KMS-11 (cell line): ENCODE results near the gene GALT.

Source experiments
- H2AFZ ChIP-seq: fragments of 200-600 bp; sonication (generic); 2 replicates; pipeline ENCODE4 v1.6.1; 2016; ENCODE audit warnings: antibody characterized with exemption, mixed run types, low read depth
- H3K27ac ChIP-seq: fragments of 200-600 bp; sonication (generic); 2 replicates; pipeline ENCODE4 v1.6.1; 2016; ENCODE audit warnings: mild to moderate bottlenecking, mixed run types
- H3K27me3 ChIP-seq: fragments of 200-600 bp; sonication (generic); 2 replicates; pipeline ENCODE4 v1.6.1; 2017; ENCODE audit warnings: mild to moderate bottlenecking, low read depth, mixed run types, moderate library complexity; ENCODE audit not compliant: insufficient read depth
- H3K36me3 ChIP-seq: fragments of 200-600 bp; sonication (generic); 2 replicates; pipeline ENCODE4 v1.6.1; 2017; ENCODE audit warnings: mild to moderate bottlenecking, mixed run types; ENCODE audit not compliant: insufficient read depth
- H3K4me1 ChIP-seq: fragments of 200-600 bp; sonication (generic); 2 replicates; pipeline ENCODE4 v1.6.1; 2016; ENCODE audit warnings: mild to moderate bottlenecking, low read depth, mixed run types; ENCODE audit not compliant: poor library complexity, severe bottlenecking
- H3K4me2 ChIP-seq: fragments of 200-600 bp; sonication (generic); 2 replicates; pipeline ENCODE4 v1.7.0; 2016; ENCODE audit warnings: mild to moderate bottlenecking, mixed run types
- H3K4me3 ChIP-seq: fragments of 200-600 bp; sonication (generic); IDR thresholded peaks from 2 replicates; pipeline ENCODE4 v1.6.1; 2017; ENCODE audit warnings: low read depth, low read length, mixed read lengths; ENCODE audit not compliant: insufficient read depth
- H3K79me2 ChIP-seq: fragments of 200-600 bp; sonication (generic); 2 replicates; pipeline ENCODE4 v1.6.1; 2016; ENCODE audit warnings: low read depth, mixed run types; ENCODE audit not compliant: insufficient read depth
- H3K9ac ChIP-seq: fragments of 200-600 bp; sonication (generic); 2 replicates; pipeline ENCODE4 v1.6.1; 2016; ENCODE audit warnings: mild to moderate bottlenecking, mixed run types
- H4K20me1 ChIP-seq: fragments of 200-600 bp; sonication (generic); 2 replicates; pipeline ENCODE4 v1.6.1; 2016; ENCODE audit warnings: mild to moderate bottlenecking, mixed run types; ENCODE audit not compliant: insufficient read depth
- TF ChIP-seq, protein P1 (sequence below): fragments of 200-600 bp; sonication (generic); conservative IDR thresholded peaks from 2 replicates; pipeline ENCODE4 v1.6.1; 2017; ENCODE audit warnings: low read depth, mild to moderate bottlenecking, antibody characterized with exemption, low read length, moderate library complexity, mixed read lengths

The GALT gene

GRCh38 chr9:34610434-34611206, 35.9 kb upstream of the GALT start:
- Histone ChIP-seq H3K9ac (no peak overlapping the region), H3K27ac (no peak overlapping the region), H3K4me3 (no peak overlapping the region)

DNA sequence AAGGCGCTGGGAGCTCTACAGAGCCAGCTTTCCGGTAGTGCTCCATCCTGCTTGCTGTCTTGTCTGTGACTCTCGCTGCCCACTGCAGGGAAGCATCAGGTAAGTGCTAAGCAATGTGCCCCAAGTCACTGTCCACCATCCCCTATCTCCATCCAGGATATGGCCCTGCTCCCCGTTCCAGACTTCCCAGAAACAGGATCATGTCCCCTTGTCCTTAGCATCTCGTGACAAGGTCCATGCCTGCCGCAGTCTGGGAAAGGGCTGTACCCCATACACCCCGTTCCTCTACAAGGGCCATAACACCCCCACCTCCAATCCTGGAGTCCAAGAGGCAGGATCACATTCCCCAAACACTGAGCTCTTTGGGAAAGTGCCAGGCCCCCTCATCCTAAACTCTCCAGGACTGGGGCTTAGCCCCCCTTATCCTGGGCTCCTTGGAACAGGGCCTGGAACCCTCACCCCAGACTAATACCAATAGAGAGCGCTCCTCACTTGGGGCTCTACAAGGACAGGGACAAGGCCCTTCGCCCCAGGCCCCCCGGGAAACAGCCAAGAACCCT, 35.1 kb upstream of the GALT start:
- no peak overlapping the region for H3K4me3 ChIP-seq
- peak overlapping the region; percentile 89 for H3K9ac ChIP-seq
- H3K4me2 ChIP-seq: peak overlapping the region; percentile 48
- H4K20me1 ChIP-seq: no peaks in the 10 kb centered on the region
- peaks cover 8% of the 10 kb centered on the region; the same call in 1 of the 2 replicates for H3K79me2 ChIP-seq
- H3K4me1 ChIP-seq: peaks cover 6% of the 10 kb centered on the region
- H3K36me3 ChIP-seq: no peaks in the 10 kb centered on the region
- TF ChIP-seq, protein P1, sequence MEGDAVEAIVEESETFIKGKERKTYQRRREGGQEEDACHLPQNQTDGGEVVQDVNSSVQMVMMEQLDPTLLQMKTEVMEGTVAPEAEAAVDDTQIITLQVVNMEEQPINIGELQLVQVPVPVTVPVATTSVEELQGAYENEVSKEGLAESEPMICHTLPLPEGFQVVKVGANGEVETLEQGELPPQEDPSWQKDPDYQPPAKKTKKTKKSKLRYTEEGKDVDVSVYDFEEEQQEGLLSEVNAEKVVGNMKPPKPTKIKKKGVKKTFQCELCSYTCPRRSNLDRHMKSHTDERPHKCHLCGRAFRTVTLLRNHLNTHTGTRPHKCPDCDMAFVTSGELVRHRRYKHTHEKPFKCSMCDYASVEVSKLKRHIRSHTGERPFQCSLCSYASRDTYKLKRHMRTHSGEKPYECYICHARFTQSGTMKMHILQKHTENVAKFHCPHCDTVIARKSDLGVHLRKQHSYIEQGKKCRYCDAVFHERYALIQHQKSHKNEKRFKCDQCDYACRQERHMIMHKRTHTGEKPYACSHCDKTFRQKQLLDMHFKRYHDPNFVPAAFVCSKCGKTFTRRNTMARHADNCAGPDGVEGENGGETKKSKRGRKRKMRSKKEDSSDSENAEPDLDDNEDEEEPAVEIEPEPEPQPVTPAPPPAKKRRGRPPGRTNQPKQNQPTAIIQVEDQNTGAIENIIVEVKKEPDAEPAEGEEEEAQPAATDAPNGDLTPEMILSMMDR: no peak
- H3K27ac ChIP-seq: peak overlapping the region; percentile 53
- no peaks in the 10 kb centered on the region; the same call in 1 of the 2 replicates for H3K27me3 ChIP-seq
- peak overlapping the region; percentile 74 for H2AFZ ChIP-seq

More at GRCh38 chr9:34610434-34611206, 35.9 kb upstream of the GALT start:
- TF ChIP-seq, protein P1: no peak
- no peaks in the 10 kb centered on the region for H3K36me3 ChIP-seq
- no peak overlapping the region for H2AFZ ChIP-seq
- H4K20me1 ChIP-seq: no peaks in the 10 kb centered on the region
- peaks cover 6% of the 10 kb centered on the region for H3K4me1 ChIP-seq
- H3K4me2 ChIP-seq: peak overlapping the region; percentile 48
- H3K79me2 ChIP-seq: peaks cover 8% of the 10 kb centered on the region; the same call in 1 of the 2 replicates
- H3K27me3 ChIP-seq: no peaks in the 10 kb centered on the region; the same call in 1 of the 2 replicates

DNA sequence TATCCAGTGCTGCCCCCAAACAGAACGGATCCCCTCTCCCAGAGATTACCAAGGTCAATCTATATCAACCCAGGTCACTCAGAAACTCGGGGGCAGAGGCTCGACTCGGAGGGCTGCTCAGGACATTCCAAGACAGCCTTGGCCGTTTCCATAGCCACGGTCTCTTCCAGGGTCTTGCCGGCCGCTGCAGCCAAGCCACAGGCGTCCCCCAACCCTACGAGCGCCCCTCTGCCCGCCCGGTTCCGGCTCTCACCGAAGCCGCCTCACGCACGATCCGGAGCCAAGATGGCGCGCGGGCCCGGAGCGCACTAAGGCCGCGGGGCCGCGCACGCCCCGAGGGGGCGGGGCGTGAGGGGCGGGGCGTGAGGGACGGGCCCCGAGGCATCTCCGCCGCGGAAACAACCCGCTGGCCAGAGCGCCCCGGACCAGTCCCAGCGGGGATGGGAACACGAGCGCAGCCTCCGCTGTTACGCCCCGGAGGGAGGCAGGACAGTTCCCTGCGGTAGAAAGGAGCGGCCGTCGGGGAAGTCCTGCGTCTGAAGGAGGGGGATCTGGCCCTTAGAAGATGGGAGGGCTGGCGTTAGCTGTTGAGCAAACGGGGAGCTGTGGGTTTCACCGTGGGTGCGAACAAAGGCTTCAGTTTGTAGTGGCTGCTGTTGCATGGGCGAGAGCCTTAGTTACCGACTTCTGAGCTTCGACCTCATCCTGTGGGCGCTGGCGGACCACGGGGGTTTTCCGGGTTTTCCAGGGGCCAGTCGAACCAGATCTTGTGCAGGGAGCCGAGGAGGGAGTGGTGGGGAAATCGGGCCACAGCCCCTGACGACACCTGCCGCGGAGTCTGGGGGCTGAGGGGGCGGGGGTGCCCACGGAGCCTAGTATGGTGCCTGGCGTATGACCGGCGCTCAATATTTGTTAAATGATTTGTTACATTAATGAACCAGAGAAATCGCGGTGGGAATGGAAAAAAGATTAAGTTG, 34.4 kb upstream of the GALT start, which contains the start of gene RPP25L:
Gene RPP25L (minus strand): TSS at position 287 of the 977 bp plus-strand sequence. CDS start 801 bp downstream, outside the sequence.
- no peaks in the 10 kb centered on the region for H3K27me3 ChIP-seq
- peak within 1 kb of the TSS; percentile 74 for H2AFZ ChIP-seq
- TF ChIP-seq, protein P1: no peak

DNA sequence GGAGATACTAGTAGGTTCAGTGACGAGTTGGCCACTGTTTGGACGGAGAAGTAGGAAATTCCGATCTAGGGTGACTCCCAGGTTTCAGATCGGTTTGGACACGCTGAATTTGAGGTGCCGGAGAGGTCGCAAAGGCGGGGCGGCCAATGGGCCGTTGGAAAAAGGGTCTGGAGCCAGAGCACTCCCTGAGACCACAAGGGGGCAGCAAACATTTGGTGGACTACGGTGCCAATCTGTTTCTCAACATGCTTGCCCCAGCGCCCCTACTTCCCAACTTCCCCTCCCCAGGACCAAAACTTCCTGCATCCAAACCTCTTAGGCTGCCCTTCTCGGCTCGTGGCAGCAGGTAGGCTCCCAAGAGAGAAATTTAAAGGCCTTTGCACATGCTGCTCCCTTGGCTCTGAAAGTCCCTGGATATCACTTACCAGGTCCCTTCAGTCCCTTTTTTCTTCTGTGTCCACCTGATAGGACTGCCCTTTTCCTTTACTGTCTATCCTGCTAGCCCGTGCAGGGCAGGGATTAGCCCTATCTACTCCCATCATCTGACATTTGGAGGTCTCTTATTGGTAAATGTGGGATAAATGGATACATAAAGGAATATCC, 33.6 kb upstream of the GALT start:
- Histone ChIP-seq H3K27ac (peak overlapping the region; percentile 19; the same call in 1 of the 2 replicates), H4K20me1 (no peaks in the 10 kb centered on the region), H3K27me3 (no peaks in the 10 kb centered on the region), H3K9ac (peak overlapping the region; percentile 89; the same call in 1 of the 2 replicates), H3K4me1 (peaks cover 6% of the 10 kb centered on the region), H3K79me2 (peaks cover 8% of the 10 kb centered on the region; the same call in 1 of the 2 replicates), H3K36me3 (no peaks in the 10 kb centered on the region), H3K4me3 (no peak overlapping the region), H3K4me2 (peak overlapping the region; percentile 91), H2AFZ (peak overlapping the region; percentile 74)
- TF ChIP-seq, protein P1: peak; percentile 87

More for the DNA sequence above, 34.4 kb upstream of the GALT start, which contains the start of gene RPP25L:
- Histone ChIP-seq H3K27ac (peak within 1 kb of the TSS; percentile 53), H3K79me2 (peaks cover 8% of the 10 kb centered on the region; the same call in 1 of the 2 replicates), H4K20me1 (no peaks in the 10 kb centered on the region), H3K4me2 (peak within 1 kb of the TSS; percentile 91), H3K36me3 (no peaks in the 10 kb centered on the region), H3K4me1 (peaks cover 6% of the 10 kb centered on the region), H3K4me3 (no peak within 1 kb of the TSS), H3K9ac (peak within 1 kb of the TSS; percentile 89)
